Adipocyte (in vitro differentiated cells): ENCODE results near the gene OR6C6.
"Not testable (repeated sequence)": the region's sequence is repeated elsewhere in the genome, so short reads cannot be mapped to it uniquely, and the experiment has no call there.

Experiments used
- DNase-seq: peaks from one replicate; pipeline ENCODE4 v3.0.0-alpha.2; 2015; ENCODE audit warnings: low read depth
- H3K27me3 ChIP-seq: replicated peaks from 2 replicates; pipeline ENCODE4 v1.7.0; 2013; ENCODE audit warnings: mild to moderate bottlenecking, low read length, moderate library complexity; ENCODE audit not compliant: control insufficient read depth, insufficient read depth
- H3K36me3 ChIP-seq: 2 replicates; pipeline ENCODE4 v1.7.0; 2013; ENCODE audit warnings: low read length, mild to moderate bottlenecking, moderate library complexity; ENCODE audit not compliant: control insufficient read depth, insufficient read depth, severe bottlenecking
- H3K4me1 ChIP-seq: 2 replicates; pipeline ENCODE4 v1.7.0; 2013; ENCODE audit warnings: mild to moderate bottlenecking, low read length, moderate library complexity; ENCODE audit not compliant: control insufficient read depth, insufficient read depth
- H3K4me3 ChIP-seq: 2 replicates; pipeline ENCODE4 v1.7.0; 2013; ENCODE audit warnings: mild to moderate bottlenecking, low read length, moderate library complexity
- H3K9ac ChIP-seq: 2 replicates; pipeline ENCODE4 v1.7.0; 2013; ENCODE audit warnings: mild to moderate bottlenecking, low read length, moderate library complexity
- H3K9me3 ChIP-seq: 2 replicates; pipeline ENCODE4 v1.7.0; 2013; ENCODE audit warnings: mild to moderate bottlenecking, low read length, moderate library complexity; ENCODE audit not compliant: control insufficient read depth

OR6C6 gene

DNA sequence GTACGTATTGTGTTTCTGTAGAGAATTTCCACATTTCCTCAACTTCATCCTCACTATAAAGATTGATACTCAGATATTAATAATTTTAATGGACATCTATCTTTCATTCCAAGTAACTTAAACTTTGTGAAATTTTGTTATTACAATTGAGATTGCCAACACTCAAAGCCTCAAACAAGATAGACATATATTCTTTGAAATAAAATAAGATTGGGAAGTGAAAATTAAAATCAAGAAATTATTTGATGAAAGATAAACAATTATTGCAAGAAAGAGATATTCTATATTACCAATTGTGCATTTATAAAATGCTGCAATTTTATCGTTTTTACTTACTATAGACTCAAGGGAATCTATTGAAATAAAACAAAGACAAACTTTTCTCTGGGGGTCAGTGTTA is at the start of gene OR6C6:
OR6C6 (minus strand) TSS at position 101 of the 400 bp plus-strand sequence. CDS start 1,337 bp downstream, outside the sequence.
- H3K36me3 ChIP-seq: no peaks in the 10 kb centered on the region
- H3K4me1 ChIP-seq: no peaks in the 10 kb centered on the region
- no peak within 1 kb of the TSS for H3K4me3 ChIP-seq
- no peaks in the 10 kb centered on the region for H3K27me3 ChIP-seq
- H3K9ac ChIP-seq: no peak within 1 kb of the TSS
- DNase-seq: no peak
- no peaks in the 10 kb centered on the region for H3K9me3 ChIP-seq

DNA sequence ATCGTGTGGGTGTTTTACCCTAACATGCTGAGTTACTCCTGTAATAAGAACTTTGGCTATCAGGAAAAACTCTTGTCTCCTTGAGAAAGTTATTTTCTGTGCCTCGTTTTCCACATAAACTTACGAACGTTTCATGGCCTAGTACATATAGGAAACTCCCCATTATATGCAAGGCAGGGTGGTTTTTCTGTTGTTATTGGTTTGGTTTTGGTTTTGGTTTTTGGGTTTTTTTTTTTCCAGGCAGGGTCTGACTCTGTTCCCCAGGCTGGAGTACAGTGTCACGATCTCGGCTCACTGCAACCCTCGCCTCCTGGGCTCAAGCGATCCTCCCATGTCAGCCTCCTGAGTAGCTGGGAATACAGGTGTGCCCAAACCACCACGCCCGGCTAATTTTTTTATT is 39.6 kb upstream of the OR6C6 start:
- H3K36me3 ChIP-seq: no peaks in the 10 kb centered on the region
- no peak overlapping the region for H3K4me3 ChIP-seq
- no peaks in the 10 kb centered on the region for H3K9me3 ChIP-seq
- no peaks in the 10 kb centered on the region for H3K4me1 ChIP-seq
- H3K27me3 ChIP-seq: no peaks in the 10 kb centered on the region
- no peak overlapping the region for H3K9ac ChIP-seq
- DNase-seq: no peak

DNA sequence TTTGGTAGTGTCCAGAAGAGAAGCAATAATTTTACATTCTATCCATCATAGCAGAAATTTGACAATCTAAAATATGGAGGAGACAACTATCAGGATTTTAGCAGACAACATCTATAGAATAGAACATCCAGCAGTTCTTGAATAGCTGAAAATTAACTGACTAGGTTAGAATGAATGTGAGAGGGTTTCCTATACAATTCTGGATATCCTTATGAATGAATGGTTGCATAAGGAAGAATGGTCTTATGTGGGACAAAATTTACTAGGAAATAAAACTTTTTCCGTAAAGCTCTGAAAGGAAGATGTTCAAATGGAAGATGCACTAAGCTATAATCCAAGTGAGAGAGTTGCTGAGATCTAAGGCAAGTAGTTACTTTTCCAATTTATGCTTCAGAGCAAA is 34.1 kb upstream of the OR6C6 start, which contains the start of gene OR6C3:
OR6C3 (plus strand) TSS at position 301 of the 400 bp plus-strand sequence. CDS start 955 bp downstream, outside the sequence.
- H3K4me3 ChIP-seq: no peak within 1 kb of the TSS
- H3K4me1 ChIP-seq: no peaks in the 10 kb centered on the region
- H3K27me3 ChIP-seq: no peaks in the 10 kb centered on the region
- DNase-seq: no peak
- H3K9me3 ChIP-seq: no peaks in the 10 kb centered on the region
- no peak within 1 kb of the TSS for H3K9ac ChIP-seq
- no peaks in the 10 kb centered on the region for H3K36me3 ChIP-seq

DNA sequence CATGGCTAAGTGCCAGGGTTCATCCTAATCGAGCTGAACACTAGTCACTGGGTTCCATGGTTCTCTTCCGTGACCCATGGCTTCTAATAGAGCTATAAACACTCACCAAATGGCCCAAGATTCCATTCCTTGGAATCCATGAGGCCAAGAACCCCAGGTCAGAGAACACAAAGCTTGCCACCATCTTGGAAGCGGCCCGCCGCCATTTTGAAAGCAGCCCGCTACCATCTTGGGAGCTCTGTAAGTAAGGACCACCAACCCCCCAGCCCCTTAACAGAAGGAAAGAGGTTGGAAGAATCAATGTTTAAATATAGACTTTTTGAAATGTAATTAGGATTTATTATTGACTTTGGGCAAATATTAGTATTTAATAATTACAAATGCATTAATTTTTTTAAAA is 29.4 kb upstream of the OR6C6 start:
- not testable (repeated sequence) for H3K4me3 ChIP-seq, H3K36me3 ChIP-seq, H3K27me3 ChIP-seq, H3K4me1 ChIP-seq, DNase-seq, H3K9me3 ChIP-seq, H3K9ac ChIP-seq

DNA sequence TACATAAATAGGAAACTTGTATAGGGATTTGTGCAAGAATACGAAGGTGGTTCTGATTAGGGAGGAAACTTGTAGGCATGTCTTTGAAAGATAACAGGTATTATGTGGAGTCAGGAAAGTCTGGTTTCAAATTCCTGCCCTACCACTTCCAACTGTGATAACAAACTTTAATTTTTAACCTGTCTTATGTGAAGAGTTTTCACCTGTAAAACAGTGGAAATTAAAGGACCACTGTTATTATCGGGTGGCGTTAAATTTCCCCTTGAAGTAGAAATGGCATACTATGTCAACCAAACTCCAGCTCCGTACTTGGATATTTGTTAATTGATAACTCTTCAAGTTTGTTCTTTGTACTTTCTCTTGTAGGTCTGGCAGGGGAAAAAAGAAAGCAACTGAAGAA is 23.8 kb upstream of the OR6C6 start:
- Histone ChIP-seq H3K9me3 (no peaks in the 10 kb centered on the region), H3K4me3 (no peak overlapping the region), H3K36me3 (no peaks in the 10 kb centered on the region), H3K4me1 (no peaks in the 10 kb centered on the region), H3K27me3 (no peaks in the 10 kb centered on the region), H3K9ac (no peak overlapping the region)
- DNase-seq: no peak

DNA sequence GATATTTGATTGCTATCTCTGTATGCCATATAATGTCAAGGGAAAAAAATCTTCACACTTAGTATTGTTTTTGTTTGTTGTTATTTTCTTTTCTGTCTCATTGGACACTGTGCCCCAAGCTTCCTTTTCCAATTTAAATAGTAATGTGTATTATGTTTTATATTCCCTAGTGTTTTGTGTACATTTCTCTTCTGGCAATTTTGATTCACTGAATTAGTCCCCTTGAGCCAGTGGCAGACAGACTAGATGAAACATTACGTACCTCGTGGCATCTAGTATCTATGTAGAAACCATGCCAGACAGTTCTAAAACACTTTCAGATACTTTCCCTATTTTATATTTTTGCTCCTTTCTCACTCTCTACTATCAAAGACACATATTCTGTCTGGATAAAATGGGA is 17.7 kb upstream of the OR6C6 start, which contains the start of gene OR6C1:
OR6C1 (plus strand) TSS at position 301 of the 400 bp plus-strand sequence. CDS start 6,257 bp downstream, outside the sequence.
- H3K9me3 ChIP-seq: no peaks in the 10 kb centered on the region
- H3K27me3 ChIP-seq: no peaks in the 10 kb centered on the region
- no peak within 1 kb of the TSS for H3K9ac ChIP-seq
- no peak for DNase-seq
- H3K4me3 ChIP-seq: no peak within 1 kb of the TSS
- no peaks in the 10 kb centered on the region for H3K4me1 ChIP-seq
- no peaks in the 10 kb centered on the region for H3K36me3 ChIP-seq

DNA sequence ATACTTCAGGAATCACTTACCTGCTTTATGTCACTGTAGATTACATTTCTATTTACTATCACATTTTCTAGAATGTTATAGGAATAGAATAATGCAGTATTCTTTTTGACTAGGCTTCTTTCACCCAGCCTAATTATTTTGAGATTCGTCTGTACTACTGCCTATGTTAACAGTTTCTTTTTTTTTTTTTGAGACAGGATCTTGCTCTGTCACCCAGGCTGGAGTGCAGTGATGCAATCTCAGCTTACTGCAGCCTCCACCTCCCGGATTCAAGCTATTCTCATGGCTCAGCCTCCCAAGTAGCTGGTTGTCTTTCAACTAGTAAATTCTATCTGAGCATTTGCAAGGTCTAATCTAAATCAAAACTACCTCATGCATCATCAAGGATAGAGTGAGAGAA is 6.4 kb downstream of the OR6C6 start:
- H3K36me3 ChIP-seq: no peaks in the 10 kb centered on the region
- no peak overlapping the region for H3K4me3 ChIP-seq
- no peak for DNase-seq
- H3K9ac ChIP-seq: no peak overlapping the region
- H3K4me1 ChIP-seq: no peaks in the 10 kb centered on the region
- H3K27me3 ChIP-seq: no peaks in the 10 kb centered on the region
- H3K9me3 ChIP-seq: no peaks in the 10 kb centered on the region

DNA sequence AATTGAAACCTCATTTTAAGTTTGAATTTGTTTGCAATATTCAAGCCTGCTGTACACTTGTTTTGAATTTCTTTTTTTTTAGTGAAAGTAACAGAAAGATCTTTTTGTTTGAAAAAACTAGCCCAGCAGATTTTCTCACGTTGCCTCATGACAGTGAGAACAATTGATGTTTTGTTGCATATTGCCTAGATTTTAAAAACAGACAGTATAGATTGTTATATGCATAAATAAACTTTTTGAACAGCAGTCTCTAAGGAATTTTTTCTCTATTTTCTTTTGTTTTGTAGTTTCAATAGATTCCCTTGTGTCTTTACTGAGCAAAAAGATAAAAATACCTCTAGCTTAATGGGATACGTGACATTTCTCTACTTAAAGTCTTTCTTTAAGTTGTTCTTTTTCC is 15.4 kb downstream of the OR6C6 start:
- no peaks in the 10 kb centered on the region for H3K36me3 ChIP-seq
- H3K4me1 ChIP-seq: no peaks in the 10 kb centered on the region
- DNase-seq: no peak
- no peak overlapping the region for H3K4me3 ChIP-seq
- no peak overlapping the region for H3K9ac ChIP-seq
- H3K27me3 ChIP-seq: no peaks in the 10 kb centered on the region
- H3K9me3 ChIP-seq: peaks cover 5% of the 10 kb centered on the region

DNA sequence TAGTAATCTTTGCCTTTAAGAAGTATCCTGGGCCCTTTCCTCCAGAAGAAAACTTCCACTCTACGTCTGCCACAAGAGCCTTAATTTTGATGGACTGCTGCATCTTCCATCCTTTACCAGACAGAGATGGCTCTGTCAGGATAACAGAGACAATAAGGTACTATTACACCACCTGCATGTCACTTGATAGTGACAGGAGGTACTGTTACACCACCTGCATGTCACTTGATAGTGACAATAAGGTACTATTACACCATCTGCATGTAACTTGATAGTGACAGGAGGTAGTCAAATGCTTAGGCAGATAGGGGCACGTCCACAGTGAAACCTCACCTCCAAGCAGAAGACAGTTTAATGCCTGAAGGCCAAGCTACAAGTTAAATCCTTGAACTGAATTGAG is 38.1 kb downstream of the OR6C6 start:
- no peaks in the 10 kb centered on the region for H3K36me3 ChIP-seq
- DNase-seq: no peak
- no peaks in the 10 kb centered on the region for H3K27me3 ChIP-seq
- H3K4me1 ChIP-seq: no peaks in the 10 kb centered on the region
- H3K9me3 ChIP-seq: no peaks in the 10 kb centered on the region
- no peak overlapping the region for H3K4me3 ChIP-seq
- H3K9ac ChIP-seq: no peak overlapping the region

DNA sequence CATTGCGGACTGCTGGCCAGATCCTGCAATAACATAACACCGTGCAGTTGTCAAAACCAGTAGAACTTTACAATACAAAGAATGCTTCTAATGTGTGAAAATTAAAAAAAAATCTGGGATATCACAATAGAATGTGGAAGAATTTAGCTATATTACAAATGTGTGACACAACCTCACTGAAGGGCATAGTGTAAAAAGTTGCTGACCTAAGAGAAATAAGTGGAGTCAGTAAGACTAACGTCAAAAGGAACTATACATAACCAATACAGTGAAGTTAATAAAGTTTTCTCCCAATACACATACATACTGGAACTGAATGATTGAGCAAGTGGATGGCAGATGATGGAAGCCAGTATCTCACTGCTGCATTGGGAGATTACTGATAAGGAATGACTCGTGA is 39.5 kb downstream of the OR6C6 start:
- no peaks in the 10 kb centered on the region for H3K27me3 ChIP-seq
- no peaks in the 10 kb centered on the region for H3K4me1 ChIP-seq
- DNase-seq: no peak
- no peak overlapping the region for H3K9ac ChIP-seq
- no peak overlapping the region for H3K4me3 ChIP-seq
- no peaks in the 10 kb centered on the region for H3K9me3 ChIP-seq
- no peaks in the 10 kb centered on the region for H3K36me3 ChIP-seq

DNA sequence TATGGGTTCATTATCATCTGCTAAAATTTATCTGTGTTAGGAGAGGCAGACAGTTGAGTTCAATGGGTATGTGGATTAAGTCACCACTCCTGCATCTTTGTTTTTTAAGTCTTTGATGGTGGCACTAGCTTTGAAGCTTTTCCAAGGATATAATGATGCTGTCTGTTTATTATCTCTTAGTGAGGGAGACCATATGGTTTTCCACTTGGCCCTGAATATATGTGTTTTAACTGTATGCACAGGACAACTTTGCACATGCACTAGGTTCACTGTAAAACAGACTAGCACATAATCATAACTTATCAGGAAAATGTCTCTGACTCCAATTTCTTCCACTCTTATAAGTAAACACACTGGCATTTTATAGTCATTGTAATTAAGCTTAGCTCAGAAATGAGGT is 43.1 kb downstream of the OR6C6 start:
- Histone ChIP-seq H3K27me3 (no peaks in the 10 kb centered on the region), H3K36me3 (no peaks in the 10 kb centered on the region), H3K9ac (no peak overlapping the region), H3K4me3 (no peak overlapping the region), H3K4me1 (no peaks in the 10 kb centered on the region), H3K9me3 (no peaks in the 10 kb centered on the region)
- DNase-seq: no peak

DNA sequence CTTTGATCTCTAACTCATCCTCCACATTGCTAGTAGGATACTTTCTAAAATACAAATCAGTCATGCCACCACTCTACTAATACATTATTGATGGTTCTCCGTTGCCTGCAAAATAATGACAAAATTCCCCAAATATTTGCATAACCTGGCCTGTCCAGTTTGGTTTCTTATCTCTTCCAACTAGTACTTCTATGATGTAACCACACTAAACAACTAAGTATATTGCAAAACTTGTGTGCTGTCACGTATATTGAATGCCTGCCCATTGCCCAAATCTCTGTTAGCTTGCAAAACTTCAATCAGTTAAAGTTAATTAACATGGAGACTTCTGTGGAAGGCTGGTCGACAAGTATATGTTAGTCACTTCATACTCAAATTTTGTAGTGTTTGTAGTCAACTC is 45.4 kb downstream of the OR6C6 start:
- no peaks in the 10 kb centered on the region for H3K27me3 ChIP-seq
- H3K9me3 ChIP-seq: no peaks in the 10 kb centered on the region
- H3K4me1 ChIP-seq: no peaks in the 10 kb centered on the region
- H3K4me3 ChIP-seq: no peak overlapping the region
- no peaks in the 10 kb centered on the region for H3K36me3 ChIP-seq
- H3K9ac ChIP-seq: no peak overlapping the region
- no peak for DNase-seq
